Small intestine (tissue), 7 donors: ENCODE results near the gene TBL1XR1. TPM values are rescaled to one million over a fixed set of nuclear protein-coding genes. Genes with fewer than 3 reads are reported as not detected.

ENCODE experiments used
- DNase-seq, 2 donors: peaks; one replicate each; pipeline versions ENCODE4 v3.0.0 to v3.0.0-alpha.2; 2013
- FAIRE-seq: peaks from 2 replicates; lab custom pipeline; 2012; peaks lifted over from hg19 to GRCh38; lab: Jason Lieb, UNC
- H3K27ac ChIP-seq, 3 donors: one replicate each; pipeline ENCODE4 v1.5.1; 2013; ENCODE audit warnings: low read length in 2 of 3, mild to moderate bottlenecking in 2 of 3, control low read depth in 1 of 3, inconsistent platforms in 1 of 3, low read depth in 1 of 3, moderate library complexity in 1 of 3
- H3K27me3 ChIP-seq, 3 donors: one replicate each; pipeline ENCODE4 v1.6.1; 2013; ENCODE audit warnings: low read length in 3 of 3, inconsistent platforms in 1 of 3; ENCODE audit not compliant: control insufficient read depth in 3 of 3, insufficient read depth in 3 of 3
- H3K36me3 ChIP-seq, 3 donors: one replicate each; pipeline ENCODE4 v1.6.1; 2013; ENCODE audit warnings: low read length in 3 of 3, inconsistent platforms in 1 of 3, low read depth in 1 of 3, mild to moderate bottlenecking in 1 of 3, moderate library complexity in 1 of 3; ENCODE audit not compliant: control insufficient read depth in 3 of 3, insufficient read depth in 2 of 3
- H3K4me1 ChIP-seq, 3 donors: one replicate each; pipeline ENCODE4 v1.6.1; 2013; ENCODE audit warnings: low read length in 2 of 3, inconsistent platforms in 1 of 3, low read depth in 1 of 3, mild to moderate bottlenecking in 1 of 3, moderate library complexity in 1 of 3; ENCODE audit not compliant: control insufficient read depth in 3 of 3, insufficient read depth in 2 of 3
- H3K4me3 ChIP-seq, 3 donors: one replicate each; pipeline ENCODE4 v1.5.1; 2013; ENCODE audit warnings: low read length in 3 of 3, control low read depth in 1 of 3, inconsistent platforms in 1 of 3, low read depth in 1 of 3, mild to moderate bottlenecking in 1 of 3, moderate library complexity in 1 of 3
- H3K9me3 ChIP-seq, 2 donors: one replicate each; pipeline ENCODE4 v1.6.1; 2013; ENCODE audit warnings: low read depth in 1 of 2, low read length in 1 of 2; ENCODE audit not compliant: control insufficient read depth in 2 of 2, insufficient read depth in 1 of 2
- WGBS, 3 donors: extraction: QIAGEN DNeasy Blood & Tissue Kit; methylation state at CpG; one replicate each; pipeline ENCODE4 v1.1.7; 2013; 5-methylcytosine and 5-hydroxymethylcytosine counted together
- polyA plus RNA-seq, 4 donors: library from polyadenylated mRNA; stranded (reverse) in 3 of 4; unstranded in 1 of 4; fragments of 200-250 nt in 3 of 4; fragments of 120-200 nt in 1 of 4; gene quantifications; one replicate each; pipeline versions ENCODE4 v1.2.1 to v1.2.3, GENCODE V29; 2013
- donor health status: healthy with polysubstance abuse.
- donor health status: control.
- donor health status: control.
- donor health status: Bipolar disorder and iron deficiency.
- donor health status: healthy.

TBL1XR1 gene
- polyA plus RNA-seq, 4 donors: 13.8 to 74.8 (median 27.7) TPM

DNA sequence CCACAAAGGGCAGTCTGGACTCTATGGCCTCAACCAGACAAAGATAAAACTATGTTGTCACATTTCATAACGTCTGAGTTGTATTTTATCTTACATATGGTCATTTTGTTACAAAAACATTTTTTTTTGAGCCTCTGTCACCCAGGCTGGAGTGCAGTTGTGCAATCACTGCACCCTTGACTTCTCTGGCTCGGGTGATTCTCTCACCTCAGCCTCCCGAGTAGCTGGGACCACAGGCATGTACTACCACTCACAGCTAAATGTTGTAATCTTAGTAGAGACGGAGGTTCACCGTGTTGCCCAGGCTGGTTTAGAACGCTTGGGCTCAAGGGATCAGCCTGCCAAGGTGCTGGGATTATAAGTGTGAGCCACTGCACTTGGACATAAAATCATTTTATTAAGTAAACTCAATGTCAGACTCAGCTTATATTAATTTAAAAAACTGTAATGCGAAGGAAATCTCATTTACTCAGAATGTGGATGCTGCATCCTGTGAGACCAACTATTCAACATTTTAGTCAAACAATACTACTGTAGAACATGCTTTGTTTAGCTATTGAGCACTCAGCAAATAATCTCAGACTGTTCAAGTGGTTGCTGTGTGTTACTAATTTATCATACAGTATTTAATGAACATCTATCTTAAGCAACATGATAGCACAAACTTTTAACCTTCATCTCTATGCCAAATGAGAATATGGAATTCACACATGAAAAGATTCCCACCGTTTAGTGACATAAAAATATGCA is 209.2 kb downstream of the TBL1XR1 start:
- no peaks in the 10 kb centered on the region for H3K27me3 ChIP-seq
- H3K36me3 ChIP-seq: no peaks in the 10 kb centered on the region
- WGBS, 3 donors: 63 to 68% (median 63%) methylated on average over 8 of the region's 8 CpGs
- no peak overlapping the region for H3K27ac ChIP-seq
- FAIRE-seq: no peak
- peak in 1 of 2 donors; percentile 11 for DNase-seq
- H3K4me3 ChIP-seq: no peak overlapping the region
- peaks cover 0 to 7% (median 0%) of the 10 kb centered on the region in 3 donors for H3K4me1 ChIP-seq
- peaks cover 0 to 4% of the 10 kb centered on the region in 2 donors for H3K9me3 ChIP-seq

DNA sequence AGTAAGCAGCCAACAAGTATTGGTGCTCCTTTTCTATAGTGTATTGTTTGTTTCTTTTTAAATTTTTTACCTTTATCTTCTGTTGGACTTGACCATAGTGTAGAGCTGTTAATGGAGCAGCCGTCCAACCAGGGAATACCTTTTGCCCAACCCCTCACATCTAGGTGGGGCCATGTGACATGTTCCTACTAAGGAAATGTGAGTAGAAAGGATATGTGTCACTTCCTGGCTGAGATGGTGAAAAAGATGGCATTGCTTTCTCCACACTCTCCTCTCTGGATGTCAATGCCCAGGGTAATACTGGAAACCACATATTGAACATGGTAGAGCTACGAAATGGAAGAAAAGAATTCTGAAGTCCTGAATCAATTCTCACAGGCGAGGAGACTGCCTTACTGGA is 218.8 kb downstream of the TBL1XR1 start:
- H3K27me3 ChIP-seq: no peaks in the 10 kb centered on the region
- no peaks in the 10 kb centered on the region for H3K4me1 ChIP-seq
- whole genome bisulfite sequencing, 3 donors: 90 to 93% (median 91%) methylated on average over 3 of the region's 3 CpGs
- no peak for DNase-seq
- H3K9me3 ChIP-seq: peaks cover 0 to 6% of the 10 kb centered on the region in 2 donors
- H3K27ac ChIP-seq: no peak overlapping the region
- H3K4me3 ChIP-seq: no peak overlapping the region
- no peaks in the 10 kb centered on the region for H3K36me3 ChIP-seq
- FAIRE-seq: no peak

DNA sequence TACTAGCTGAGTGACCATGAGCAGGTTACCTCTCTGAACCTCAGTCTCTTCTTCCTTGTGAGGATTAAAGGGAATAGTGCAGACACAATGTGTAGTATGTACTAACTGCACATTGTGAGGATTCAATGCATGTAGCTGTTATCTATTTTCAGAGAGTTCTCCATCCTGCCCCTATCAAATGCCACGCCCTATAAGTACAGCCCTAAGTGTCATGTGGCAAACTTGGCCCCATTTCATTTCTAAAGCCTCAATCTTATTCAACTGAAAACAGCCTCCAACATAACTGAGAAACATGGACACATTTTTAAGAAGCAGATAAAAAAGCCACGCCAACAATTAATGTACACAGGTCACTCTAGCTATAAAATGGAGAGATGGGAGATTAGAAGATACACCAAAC is 220.0 kb downstream of the TBL1XR1 start:
- 65 to 84% (median 72%) methylated on average over 2 of the region's 2 CpGs for WGBS, 3 donors
- no peaks in the 10 kb centered on the region for H3K36me3 ChIP-seq
- DNase-seq (no peak), FAIRE-seq (no peak)
- H3K4me3 ChIP-seq: no peak overlapping the region
- H3K27ac ChIP-seq: no peak overlapping the region
- H3K4me1 ChIP-seq: no peaks in the 10 kb centered on the region
- H3K9me3 ChIP-seq: no peaks in the 10 kb centered on the region
- no peaks in the 10 kb centered on the region for H3K27me3 ChIP-seq

DNA sequence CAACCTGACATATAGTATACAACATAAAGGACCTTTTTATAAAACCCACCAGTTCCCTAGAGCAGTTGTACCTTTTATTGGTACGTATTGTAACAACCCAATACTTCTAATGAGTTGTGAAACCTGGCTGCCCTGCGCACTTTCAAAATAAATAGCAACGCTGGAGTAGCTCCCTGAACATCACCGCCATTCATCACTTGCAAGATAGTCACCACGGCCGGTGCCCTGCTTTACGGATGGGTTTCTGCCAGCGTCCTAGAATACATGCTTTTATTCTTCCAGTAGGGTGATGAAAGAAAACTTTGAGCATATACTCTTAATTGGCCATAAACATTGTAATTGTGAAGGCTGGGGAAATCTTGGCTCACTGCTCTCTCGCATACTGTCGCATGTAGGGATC is 220.7 kb downstream of the TBL1XR1 start:
- FAIRE-seq (no peak), DNase-seq (no peak)
- Histone ChIP-seq H3K4me1 (no peaks in the 10 kb centered on the region), H3K27me3 (no peaks in the 10 kb centered on the region), H3K27ac (no peak overlapping the region), H3K36me3 (no peaks in the 10 kb centered on the region), H3K9me3 (no peaks in the 10 kb centered on the region), H3K4me3 (no peak overlapping the region)
- 89 to 96% (median 94%) methylated on average over 10 of the region's 10 CpGs for WGBS, 3 donors

DNA sequence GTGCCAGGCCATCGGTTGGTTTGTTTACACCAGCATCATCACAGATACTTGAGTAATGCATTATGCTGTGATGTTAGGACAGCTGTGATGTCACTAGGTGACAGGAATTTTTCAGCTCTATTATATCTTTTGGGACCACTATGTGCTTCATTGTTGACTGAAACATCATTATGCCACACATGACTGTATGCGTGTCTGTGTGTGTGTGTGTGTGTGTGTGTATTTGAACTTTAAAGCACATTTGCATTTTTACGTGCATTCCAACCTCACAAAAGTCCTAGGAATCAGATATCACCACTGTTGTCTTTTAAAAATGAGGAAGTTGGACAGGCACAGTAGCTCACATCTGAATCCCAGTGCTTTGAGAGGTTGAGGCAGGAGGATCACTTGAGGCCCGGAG is 223.0 kb downstream of the TBL1XR1 start:
- 66 to 81% (median 81%) methylated on average over 4 of the region's 4 CpGs for WGBS, 3 donors
- no peak for FAIRE-seq

DNA sequence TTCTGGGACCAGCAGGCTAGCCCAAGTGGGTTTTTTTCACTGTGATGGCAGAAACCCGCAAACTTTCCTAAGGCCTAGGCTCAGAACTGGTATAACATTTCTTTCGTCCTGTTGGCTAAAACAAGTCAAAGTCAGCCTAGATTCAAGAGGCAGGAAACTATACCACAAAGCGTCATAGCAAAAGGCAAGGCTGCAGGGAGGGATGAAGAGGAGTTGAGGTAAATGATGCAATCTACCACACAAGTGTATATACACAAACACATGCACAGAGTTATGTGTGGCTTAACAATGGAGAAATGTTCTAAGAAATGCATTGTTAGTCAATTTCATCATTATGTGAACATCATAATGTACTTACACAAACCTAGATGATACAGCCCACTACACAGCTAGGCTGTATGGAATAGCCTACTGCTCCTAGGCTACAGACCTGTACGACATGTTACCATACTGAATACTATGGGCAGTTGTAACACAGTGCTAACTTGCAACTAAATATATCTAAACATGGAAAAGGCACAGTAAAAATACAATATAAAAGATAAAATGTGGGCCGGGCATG is 225.6 kb downstream of the TBL1XR1 start:
- H3K4me3 ChIP-seq: no peak overlapping the region
- H3K9me3 ChIP-seq: peaks cover 0 to 2% of the 10 kb centered on the region in 2 donors
- FAIRE-seq (no peak), DNase-seq (no peak)
- no peaks in the 10 kb centered on the region for H3K27me3 ChIP-seq
- WGBS, 3 donors: 93 to 96% (median 93%) methylated on average over 5 of the region's 5 CpGs
- no peaks in the 10 kb centered on the region for H3K4me1 ChIP-seq
- H3K27ac ChIP-seq: no peak overlapping the region
- no peaks in the 10 kb centered on the region for H3K36me3 ChIP-seq

More for the DNA sequence above, 223.0 kb downstream of the TBL1XR1 start:
- H3K9me3 ChIP-seq: peaks cover 0 to 2% of the 10 kb centered on the region in 2 donors
- H3K27me3 ChIP-seq: no peaks in the 10 kb centered on the region
- no peaks in the 10 kb centered on the region for H3K36me3 ChIP-seq
- H3K4me1 ChIP-seq: no peaks in the 10 kb centered on the region
- no peak overlapping the region for H3K27ac ChIP-seq
- no peak for DNase-seq
- no peak overlapping the region for H3K4me3 ChIP-seq

DNA sequence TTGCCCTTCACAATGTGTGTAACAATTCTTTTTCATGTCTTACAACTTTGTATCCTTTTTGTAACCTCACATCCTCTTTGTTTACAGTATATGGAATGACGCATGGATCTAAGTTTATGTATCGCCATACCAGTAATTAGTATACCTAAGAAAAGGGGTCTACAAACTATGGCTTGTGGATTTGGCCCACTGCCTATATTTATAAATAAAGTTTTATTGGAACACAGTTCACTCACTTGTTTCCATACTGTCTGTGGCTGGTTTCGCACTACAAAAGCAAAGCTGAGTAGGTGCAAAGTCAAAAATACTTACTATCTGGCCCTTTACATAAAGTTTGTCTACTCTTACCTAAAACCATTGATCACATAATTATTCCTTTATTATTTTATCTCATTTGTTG is 226.5 kb downstream of the TBL1XR1 start:
- no peak overlapping the region for H3K4me3 ChIP-seq
- H3K4me1 ChIP-seq: no peaks in the 10 kb centered on the region
- H3K36me3 ChIP-seq: no peaks in the 10 kb centered on the region
- FAIRE-seq (no peak), DNase-seq (no peak)
- H3K27me3 ChIP-seq: no peaks in the 10 kb centered on the region
- H3K27ac ChIP-seq: no peak overlapping the region
- H3K9me3 ChIP-seq: peaks cover 0 to 2% of the 10 kb centered on the region in 2 donors
- 98 to 100% (median 98%) methylated on average over 3 of the region's 3 CpGs for whole genome bisulfite sequencing, 3 donors

DNA sequence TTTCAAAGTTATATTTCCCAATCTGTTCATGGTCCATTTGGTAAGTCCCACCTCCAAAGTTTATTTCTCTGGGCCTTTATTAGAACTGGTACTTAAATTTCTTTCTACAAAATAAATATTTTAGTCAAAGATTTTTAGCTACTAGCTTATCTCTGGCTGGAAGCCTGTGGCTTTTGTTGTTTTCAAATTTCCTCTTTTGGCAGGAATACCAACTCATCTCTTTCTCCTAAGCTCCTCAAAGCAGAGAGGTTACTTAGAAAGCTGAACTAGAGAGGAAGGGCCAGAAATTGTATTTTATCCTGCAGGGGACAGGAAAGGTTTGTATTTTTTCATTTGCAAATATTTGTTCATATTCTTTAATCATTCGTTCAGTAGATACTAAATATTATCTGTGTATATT is 227.8 kb downstream of the TBL1XR1 start:
- DNase-seq: no peak
- WGBS, 3 donors: 53 to 76% (median 63%) methylated on average over 1 of the region's 1 CpG

More for the DNA sequence above, 227.8 kb downstream of the TBL1XR1 start:
- no peak for FAIRE-seq
- H3K9me3 ChIP-seq: peaks cover 0 to 2% of the 10 kb centered on the region in 2 donors
- no peaks in the 10 kb centered on the region for H3K27me3 ChIP-seq
- H3K27ac ChIP-seq: no peak overlapping the region
- no peaks in the 10 kb centered on the region for H3K36me3 ChIP-seq
- H3K4me1 ChIP-seq: no peaks in the 10 kb centered on the region
- no peak overlapping the region for H3K4me3 ChIP-seq
